ENCODE results near the gene ATP11A. TPM values are rescaled to one million over a fixed set of nuclear protein-coding genes. Genes with fewer than 3 reads are reported as not detected.
"Not testable (repeated sequence)": the region's sequence is repeated elsewhere in the genome, so short reads cannot be mapped to it uniquely, and the experiment has no call there.

The ATP11A gene
- total RNA-seq, 1 donor from 2014 or later, result 211 TPM

GRCh38 chr13:112705286-112705685, 15.4 kb downstream of the ATP11A start:
- Mint-ChIP-seq H3K27me3 (ENCODE audit: unreplicated experiment) (peaks cover 12% of the 10 kb centered on the region), H3K36me3 (ENCODE audit: low read depth, unreplicated experiment) (peaks cover 3% of the 10 kb centered on the region), H3K4me3 (ENCODE audit: unreplicated experiment) (peak overlapping the region; percentile 52), H3K4me1 (ENCODE audit: unreplicated experiment) (peaks cover 89% of the 10 kb centered on the region), H3K9me3 (ENCODE audit: unreplicated experiment) (no peaks in the 10 kb centered on the region), H3K27ac (ENCODE audit: unreplicated experiment) (peak overlapping the region; percentile 97)
- TF ChIP-seq CTCF (IDR thresholded peaks at IDR 0.05; ENCODE audit: unreplicated experiment), result no peak
- no peak for DNase-seq (ENCODE audit: low spot score)

- no peak overlapping the region for H3K4me3 Mint-ChIP-seq (ENCODE audit: unreplicated experiment)
- TF ChIP-seq CTCF (IDR thresholded peaks at IDR 0.05; ENCODE audit: unreplicated experiment), result no peak
- H3K9me3 Mint-ChIP-seq (ENCODE audit: unreplicated experiment), result no peaks in the 10 kb centered on the region
- peaks cover 3% of the 10 kb centered on the region for H3K36me3 Mint-ChIP-seq (ENCODE audit: low read depth, unreplicated experiment)
- no peak overlapping the region for H3K27ac Mint-ChIP-seq (ENCODE audit: unreplicated experiment)
- peaks cover 88% of the 10 kb centered on the region for H3K4me1 Mint-ChIP-seq (ENCODE audit: unreplicated experiment)
- H3K27me3 Mint-ChIP-seq (ENCODE audit: unreplicated experiment), result peaks cover 15% of the 10 kb centered on the region
- no peak for DNase-seq (ENCODE audit: low spot score)
Measured at GRCh38 chr13:112706171-112706570, 16.3 kb downstream of the ATP11A start.

GRCh38 chr13:112708560-112709240, 18.9 kb downstream of the ATP11A start:
- DNase-seq (ENCODE audit: low spot score), result no peak
- H3K4me1 Mint-ChIP-seq (ENCODE audit: unreplicated experiment), result peaks cover 87% of the 10 kb centered on the region
- no peak for TF ChIP-seq CTCF (IDR thresholded peaks at IDR 0.05; ENCODE audit: unreplicated experiment)
- peak overlapping the region; percentile 78 for H3K27ac Mint-ChIP-seq (ENCODE audit: unreplicated experiment)
- peaks cover 15% of the 10 kb centered on the region for H3K27me3 Mint-ChIP-seq (ENCODE audit: unreplicated experiment)
- H3K4me3 Mint-ChIP-seq (ENCODE audit: unreplicated experiment), result no peak overlapping the region
- H3K9me3 Mint-ChIP-seq (ENCODE audit: unreplicated experiment), result no peaks in the 10 kb centered on the region
- H3K36me3 Mint-ChIP-seq (ENCODE audit: low read depth, unreplicated experiment), result no peaks in the 10 kb centered on the region

GRCh38 chr13:112709316-112709715, 19.5 kb downstream of the ATP11A start:
- H3K9me3 Mint-ChIP-seq (ENCODE audit: unreplicated experiment); H3K4me3 Mint-ChIP-seq (ENCODE audit: unreplicated experiment); H3K36me3 Mint-ChIP-seq (ENCODE audit: low read depth, unreplicated experiment); DNase-seq (ENCODE audit: low spot score): not testable (repeated sequence)
- H3K4me1 Mint-ChIP-seq (ENCODE audit: unreplicated experiment), result peaks cover 87% of the 10 kb centered on the region
- peak overlapping the region; percentile 32 for H3K27ac Mint-ChIP-seq (ENCODE audit: unreplicated experiment)
- H3K27me3 Mint-ChIP-seq (ENCODE audit: unreplicated experiment), result peaks cover 11% of the 10 kb centered on the region

GRCh38 chr13:112709825-112710783, 20.3 kb downstream of the ATP11A start:
- Mint-ChIP-seq H3K36me3 (ENCODE audit: low read depth, unreplicated experiment) (peaks cover 7% of the 10 kb centered on the region), H3K4me3 (ENCODE audit: unreplicated experiment) (no peak overlapping the region), H3K27ac (ENCODE audit: unreplicated experiment) (peak overlapping the region; percentile 52), H3K4me1 (ENCODE audit: unreplicated experiment) (peaks cover 87% of the 10 kb centered on the region), H3K9me3 (ENCODE audit: unreplicated experiment) (no peaks in the 10 kb centered on the region), H3K27me3 (ENCODE audit: unreplicated experiment) (peaks cover 14% of the 10 kb centered on the region)
- DNase-seq (ENCODE audit: low spot score), result no peak
- no peak for TF ChIP-seq CTCF (IDR thresholded peaks at IDR 0.05; ENCODE audit: unreplicated experiment)

All from endothelial cell (in vitro differentiated cells).